Sigmoid colon (tissue), 7 donors: ENCODE data around the gene NR2F1. TPM values are rescaled to one million over a fixed set of nuclear protein-coding genes. Genes with fewer than 3 reads are reported as not detected.

Experiments
- DNase-seq: peaks from one replicate; pipeline ENCODE4 v3.0.0-alpha.2; 2019
- H3K27ac ChIP-seq, 4 donors: fragments of 200-600 bp; sonication (generic); one replicate each; pipeline ENCODE4 v1.5.1; 2016 to 2019; ENCODE audit warnings: mild to moderate bottlenecking in 1 of 4
- H3K27me3 ChIP-seq, 3 donors: fragments of 200-600 bp; sonication (generic); one replicate each; pipeline ENCODE4 v1.5.1; 2019; ENCODE audit warnings: mild to moderate bottlenecking in 1 of 3
- H3K36me3 ChIP-seq, 4 donors: fragments of 200-600 bp; sonication (generic); one replicate each; pipeline ENCODE4 v1.5.1; 2016 to 2019
- H3K4me1 ChIP-seq, 4 donors: fragments of 200-600 bp; sonication (generic); one replicate each; pipeline ENCODE4 v1.5.1; 2017 to 2019
- H3K4me3 ChIP-seq, 4 donors: fragments of 200-600 bp; sonication (generic); one replicate each; pipeline ENCODE4 v1.5.1; 2017 to 2019; ENCODE audit warnings: mild to moderate bottlenecking in 2 of 4, moderate library complexity in 1 of 4
- H3K9me3 ChIP-seq, 4 donors: fragments of 200-600 bp in 3 of 4; sonication (generic) in 3 of 4; one replicate each; pipeline versions ENCODE4 v1.5.1 to v1.6.1; 2013 to 2019
- EP300 ChIP-seq, 4 donors: sonication (generic); formaldehyde crosslinking; IDR thresholded peaks; one replicate each; pipeline ENCODE4 v1.6.1; 2017; ENCODE audit warnings: antibody characterized with exemption in 4 of 4
- POLR2A ChIP-seq, 2 donors: fragments of 450-650 bp; IDR thresholded peaks; one replicate each; pipeline ENCODE4 v1.6.1; 2016; ENCODE audit warnings: antibody characterized with exemption in 2 of 2, mild to moderate bottlenecking in 2 of 2, moderate library complexity in 2 of 2
- POLR2AphosphoS5 ChIP-seq, 4 donors: sonication (generic); formaldehyde crosslinking; IDR thresholded peaks; one replicate each; pipeline ENCODE4 v1.6.1; 2017; ENCODE audit warnings: antibody characterized with exemption in 4 of 4
- WGBS, 2 donors: extraction: QIAGEN DNeasy Blood & Tissue Kit; methylation state at CpG; one replicate each; pipeline ENCODE4 v1.1.7; 2013; 5-methylcytosine and 5-hydroxymethylcytosine counted together
- intact Hi-C: fragments of 100-400 bp; cut with DNase I; formaldehyde crosslinking; loops from one replicate; pipeline ENCODE4 v1.15.1; 2023
- polyA plus RNA-seq, 3 donors: library from polyadenylated mRNA; stranded (reverse); fragments of 200-250 nt; gene quantifications; one replicate each; pipeline ENCODE4 v1.2.3, GENCODE V29; 2013
- total RNA-seq, 4 donors: library from RNA; depleted of rRNA; stranded (reverse); fragments of >200 nt; gene quantifications; one replicate each; pipeline ENCODE4 v1.1.0, GENCODE V29; 2016
- TF ChIP-seq, protein P1 (sequence below), 4 experiments: fragments of 450-650 bp in 3 of 4; fragments of 200-600 bp in 1 of 4; IDR thresholded peaks; one replicate each; pipeline ENCODE4 v1.5.1; 2016 to 2019; ENCODE audit warnings: antibody characterized with exemption in 4 of 4, mild to moderate bottlenecking in 3 of 4, moderate library complexity in 2 of 4
- donor health status: healthy with polysubstance abuse.
- donor health status: Bipolar disorder and iron deficiency.
- donor health status: healthy.

NR2F1 gene
- total and polyA plus RNA-seq, 7 donors, result 1.4 to 24.1 (median 16.3) TPM

DNA sequence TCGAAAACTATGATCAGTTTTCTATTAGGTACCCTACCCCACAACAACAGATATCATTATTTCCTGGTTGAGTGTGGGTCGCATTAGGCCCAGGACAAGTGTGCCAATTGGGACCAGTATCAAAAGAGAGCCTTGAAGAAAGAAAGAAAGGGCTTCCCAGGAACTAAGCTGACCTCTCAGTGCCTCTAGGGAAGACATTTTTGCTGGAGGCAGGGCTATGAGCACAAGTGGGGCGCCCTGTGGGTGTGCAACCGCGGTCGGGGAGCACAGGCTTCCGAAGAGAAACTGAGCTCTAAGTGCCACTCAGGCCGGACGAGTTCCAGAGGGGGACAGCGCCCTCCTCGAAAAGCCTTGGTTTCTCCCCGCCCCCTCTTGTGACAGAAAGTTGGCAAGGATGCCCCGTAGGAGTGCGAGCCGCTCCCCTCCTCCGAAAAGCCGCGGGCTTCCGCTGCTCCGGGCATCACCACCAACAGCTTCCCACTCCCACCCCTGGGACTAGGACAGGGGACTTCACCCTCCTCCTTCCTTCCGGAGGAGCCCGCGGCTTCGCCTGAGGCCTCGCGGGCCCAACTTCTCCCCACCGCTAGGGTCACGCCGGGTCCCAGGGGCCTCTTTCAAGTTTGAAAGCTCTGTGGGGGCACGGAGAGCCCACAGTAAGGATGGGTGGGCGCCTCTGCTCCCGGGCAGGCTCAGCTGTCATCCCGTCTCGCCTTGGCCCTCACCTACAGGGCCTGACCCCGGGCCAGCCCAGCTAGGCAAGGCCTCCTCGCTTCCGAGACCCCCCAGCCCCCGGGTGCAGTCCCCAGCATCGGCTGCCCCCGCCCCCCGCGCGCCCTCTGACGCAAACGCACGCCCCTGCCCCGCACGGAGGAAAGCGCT lies 4.0 kb upstream of the NR2F1 start:
- Histone ChIP-seq H3K27ac (peak overlapping the region; percentile 74 to 90 (median 77)), H3K9me3 (no peaks in the 10 kb centered on the region), H3K4me1 (peaks cover 0 to 42% (median 39%) of the 10 kb centered on the region in 4 donors), H3K36me3 (no peaks in the 10 kb centered on the region), H3K27me3 (peaks cover 9 to 94% (median 33%) of the 10 kb centered on the region in 3 donors), H3K4me3 (peak overlapping the region; percentile 54 to 63 (median 56))
- TF ChIP-seq EP300 (IDR thresholded peaks at IDR 0.05) (no peak), POLR2AphosphoS5 (IDR thresholded peaks at IDR 0.05) (peak in 2 of 4 donors; percentile 34 to 45), POLR2A (IDR thresholded peaks at IDR 0.05) (no peak)
- TF ChIP-seq, protein P1, sequence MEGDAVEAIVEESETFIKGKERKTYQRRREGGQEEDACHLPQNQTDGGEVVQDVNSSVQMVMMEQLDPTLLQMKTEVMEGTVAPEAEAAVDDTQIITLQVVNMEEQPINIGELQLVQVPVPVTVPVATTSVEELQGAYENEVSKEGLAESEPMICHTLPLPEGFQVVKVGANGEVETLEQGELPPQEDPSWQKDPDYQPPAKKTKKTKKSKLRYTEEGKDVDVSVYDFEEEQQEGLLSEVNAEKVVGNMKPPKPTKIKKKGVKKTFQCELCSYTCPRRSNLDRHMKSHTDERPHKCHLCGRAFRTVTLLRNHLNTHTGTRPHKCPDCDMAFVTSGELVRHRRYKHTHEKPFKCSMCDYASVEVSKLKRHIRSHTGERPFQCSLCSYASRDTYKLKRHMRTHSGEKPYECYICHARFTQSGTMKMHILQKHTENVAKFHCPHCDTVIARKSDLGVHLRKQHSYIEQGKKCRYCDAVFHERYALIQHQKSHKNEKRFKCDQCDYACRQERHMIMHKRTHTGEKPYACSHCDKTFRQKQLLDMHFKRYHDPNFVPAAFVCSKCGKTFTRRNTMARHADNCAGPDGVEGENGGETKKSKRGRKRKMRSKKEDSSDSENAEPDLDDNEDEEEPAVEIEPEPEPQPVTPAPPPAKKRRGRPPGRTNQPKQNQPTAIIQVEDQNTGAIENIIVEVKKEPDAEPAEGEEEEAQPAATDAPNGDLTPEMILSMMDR (IDR thresholded peaks at IDR 0.05), result no peak
- intact Hi-C loops, result no loop called here
- WGBS, 2 donors, result 5 to 7% methylated on average over 49 of the region's 49 CpGs
- DNase-seq, result peak; percentile 83

DNA sequence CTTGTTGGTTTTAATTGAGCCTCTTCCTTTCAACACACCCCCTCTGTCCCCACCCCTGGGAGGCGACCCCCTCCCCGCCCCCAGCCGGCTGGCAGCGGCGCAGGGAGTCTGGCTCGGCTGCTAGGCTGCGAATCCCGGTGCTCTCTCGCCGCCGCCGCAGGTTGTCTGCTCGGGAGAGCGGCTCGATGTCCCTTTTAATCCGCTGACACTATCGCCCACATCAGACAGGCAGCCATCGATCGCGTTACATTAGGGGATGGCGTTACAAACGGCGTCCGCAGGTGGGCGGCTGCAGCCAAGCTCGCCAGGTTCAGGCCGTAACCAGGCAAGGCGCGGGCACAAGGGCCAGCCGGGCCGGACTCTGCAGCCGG lies 3.3 kb upstream of the NR2F1 start:
- peaks cover 0 to 42% (median 39%) of the 10 kb centered on the region in 4 donors for H3K4me1 ChIP-seq

DNA sequence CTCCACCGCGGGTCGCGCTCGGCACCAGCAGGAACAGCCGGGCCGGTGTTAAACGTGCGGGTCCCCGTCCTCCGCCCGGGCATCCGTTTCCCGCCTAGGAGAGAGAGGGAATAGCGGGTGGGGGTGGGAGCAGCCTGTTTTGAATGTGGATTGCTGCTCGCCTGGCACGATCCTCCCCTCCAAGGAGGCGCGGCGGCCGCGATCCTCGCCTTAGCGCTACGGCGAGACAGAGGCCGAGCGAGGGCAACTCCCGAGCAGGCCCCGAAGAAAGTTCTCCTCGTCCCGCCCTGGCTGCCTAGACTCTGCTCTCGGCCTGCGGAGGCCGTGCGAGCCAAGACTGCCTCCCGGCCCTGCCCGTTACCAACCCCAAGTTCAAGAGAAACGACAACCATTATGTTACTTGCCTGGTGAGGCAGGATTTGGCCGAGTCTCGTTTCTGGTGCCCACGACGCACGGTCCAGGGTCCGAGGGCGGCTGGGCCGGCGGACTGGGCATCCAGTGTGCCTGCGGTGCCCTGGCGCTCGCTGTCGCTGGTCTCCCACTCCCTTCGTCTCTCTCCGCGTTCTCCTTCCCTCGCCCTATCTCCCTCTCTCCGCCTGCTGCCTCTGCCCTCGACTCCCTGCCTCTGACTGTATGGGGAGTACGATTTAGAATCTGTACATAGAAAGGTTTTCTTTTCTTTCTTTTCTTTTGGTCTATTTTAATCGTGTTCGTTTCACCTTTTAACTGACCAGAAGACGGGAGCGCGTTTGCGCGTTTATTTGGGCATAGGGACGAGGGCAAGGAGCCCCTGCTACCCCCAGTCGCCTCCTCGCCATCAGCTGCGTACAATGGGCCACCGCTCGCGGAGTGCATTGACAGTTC lies 2.7 kb upstream of the NR2F1 start:
- Histone ChIP-seq H3K4me1 (peaks cover 0 to 45% (median 43%) of the 10 kb centered on the region in 4 donors), H3K9me3 (no peaks in the 10 kb centered on the region), H3K27ac (peak overlapping the region; percentile 74 to 90 (median 77)), H3K27me3 (peaks cover 9 to 90% (median 24%) of the 10 kb centered on the region in 3 donors), H3K4me3 (peak overlapping the region; percentile 54 to 63 (median 56)), H3K36me3 (no peaks in the 10 kb centered on the region)
- intact Hi-C loops, result loop anchor here (2.0 to 10.0 kb wide), 4 partner anchors 42 to 535 kb away; a partner anchor contains a TSS
- 2% methylated on average over 73 of the region's 73 CpGs for WGBS, 2 donors
- TF ChIP-seq, protein P1 (IDR thresholded peaks at IDR 0.05), result no peak
- peak in 2 of 4 donors; percentile 4 to 11 for TF ChIP-seq POLR2AphosphoS5 (IDR thresholded peaks at IDR 0.05)
- TF ChIP-seq POLR2A (IDR thresholded peaks at IDR 0.05), result no peak
- no peak for TF ChIP-seq EP300 (IDR thresholded peaks at IDR 0.05)
- peak; percentile 72 for DNase-seq

More for the DNA sequence above, 3.3 kb upstream of the NR2F1 start:
- Histone ChIP-seq H3K27ac (peak overlapping the region; percentile 74 to 90 (median 77)), H3K36me3 (no peaks in the 10 kb centered on the region), H3K4me3 (peak overlapping the region; percentile 54 to 63 (median 56)), H3K27me3 (peaks cover 9 to 90% (median 27%) of the 10 kb centered on the region in 3 donors), H3K9me3 (no peaks in the 10 kb centered on the region)
- intact Hi-C loops, result loop anchor here (2.0 to 10.0 kb wide), 4 partner anchors 43 to 535 kb away; a partner anchor contains a TSS
- 1% methylated on average over 32 of the region's 32 CpGs for WGBS, 2 donors
- TF ChIP-seq POLR2AphosphoS5 (IDR thresholded peaks at IDR 0.05), result no peak
- no peak for TF ChIP-seq EP300 (IDR thresholded peaks at IDR 0.05)
- no peak for TF ChIP-seq POLR2A (IDR thresholded peaks at IDR 0.05)
- TF ChIP-seq, protein P1 (IDR thresholded peaks at IDR 0.05), result no peak
- peak; percentile 69 for DNase-seq

DNA sequence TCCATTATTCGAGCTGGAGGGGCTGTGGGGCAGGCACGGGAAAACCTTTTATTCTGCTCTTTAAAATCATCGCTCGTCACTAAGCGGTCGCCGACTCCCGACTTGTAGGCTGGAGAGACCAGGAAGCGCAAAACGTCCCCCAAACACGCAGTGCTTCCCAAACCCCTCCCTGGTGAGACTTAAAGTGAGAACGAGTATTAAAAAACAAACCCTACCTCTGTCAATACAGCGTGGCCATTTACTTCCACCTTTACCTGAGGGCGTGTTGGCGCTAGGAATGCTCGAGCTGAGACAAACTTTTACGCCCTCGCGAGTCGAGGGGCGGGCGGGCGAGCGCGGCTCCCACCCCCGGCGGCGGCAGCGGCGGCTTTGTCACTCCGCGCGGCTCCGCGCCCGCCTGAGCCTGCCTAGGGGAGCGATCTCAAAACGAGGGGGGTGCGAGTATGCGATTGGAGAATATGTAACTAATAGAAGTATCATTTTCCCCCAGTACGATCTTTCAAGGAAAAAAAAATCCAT lies 2.0 kb upstream of the NR2F1 start, which contains the start of gene NR2F1-AS1:
Gene NR2F1-AS1, minus strand, starts transcription at position 293 of the 519 bp plus-strand sequence.
- TF ChIP-seq POLR2AphosphoS5 (IDR thresholded peaks at IDR 0.05) (no peak), EP300 (IDR thresholded peaks at IDR 0.05) (no peak), POLR2A (IDR thresholded peaks at IDR 0.05) (no peak)
- TF ChIP-seq, protein P1 (IDR thresholded peaks at IDR 0.05), result no peak
- H3K27ac ChIP-seq, result peak within 1 kb of the TSS; percentile 74 to 90 (median 77)
- WGBS, 2 donors, result 1 to 2% methylated on average over 41 of the region's 41 CpGs
- H3K36me3 ChIP-seq, result no peaks in the 10 kb centered on the region
- H3K4me1 ChIP-seq, result peaks cover 0 to 50% (median 48%) of the 10 kb centered on the region in 4 donors
- no peaks in the 10 kb centered on the region for H3K9me3 ChIP-seq
- intact Hi-C loops, result loop anchor here (2.0 to 10.0 kb wide), 4 partner anchors 41 to 534 kb away; a partner anchor contains a TSS
- H3K4me3 ChIP-seq, result peak within 1 kb of the TSS; percentile 54 to 63 (median 59)
- peaks cover 9 to 90% (median 31%) of the 10 kb centered on the region in 3 donors for H3K27me3 ChIP-seq
- peak; percentile 73 for DNase-seq
